Peyer's patch (tissue), 4 donors: Measurements from ENCODE around the gene EIF2S3B. TPM values are rescaled to one million over a fixed set of nuclear protein-coding genes. Genes with fewer than 3 reads are reported as not detected.

Source experiments
- DNase-seq, 3 donors: peaks; one replicate each; pipeline ENCODE4 v3.0.0-alpha.2; 2017 to 2019
- H3K27ac ChIP-seq, 4 donors: fragments of 200-600 bp; sonication (generic); one replicate each; pipeline ENCODE4 v1.5.1; 2016 to 2019
- H3K27me3 ChIP-seq, 2 donors: fragments of 200-600 bp; sonication (generic); one replicate each; pipeline ENCODE4 v1.5.1; 2019
- H3K36me3 ChIP-seq, 3 donors: fragments of 200-600 bp; sonication (generic); one replicate each; pipeline ENCODE4 v1.5.1; 2016 to 2019
- H3K4me1 ChIP-seq, 4 donors: fragments of 200-600 bp; sonication (generic); one replicate each; pipeline ENCODE4 v1.5.1; 2016 to 2019
- H3K4me3 ChIP-seq, 4 donors: fragments of 200-600 bp; sonication (generic); 1 replicate in 3 of 4; 2 replicates in 1 of 4; pipeline ENCODE4 v1.5.1; 2016 to 2019; ENCODE audit warnings: mild to moderate bottlenecking in 1 of 4
- H3K9me3 ChIP-seq, 4 donors: fragments of 200-600 bp; sonication (generic); one replicate each; pipeline ENCODE4 v1.5.1; 2016 to 2019; ENCODE audit warnings: mild to moderate bottlenecking in 1 of 4
- CTCF ChIP-seq, 6 experiments: fragments of 450-650 bp in 4 of 6; fragments of 200-600 bp in 2 of 6; sonication (generic) in 1 of 6; IDR thresholded peaks; one replicate each; pipeline ENCODE4 v1.5.1; 2017 to 2019; ENCODE audit warnings: antibody characterized with exemption in 6 of 6, mild to moderate bottlenecking in 3 of 6, moderate library complexity in 1 of 6
- POLR2A ChIP-seq, 2 donors: fragments of 450-650 bp; IDR thresholded peaks; one replicate each; pipeline ENCODE4 v1.5.1; 2017; ENCODE audit warnings: antibody characterized with exemption in 2 of 2, mild to moderate bottlenecking in 2 of 2, moderate library complexity in 2 of 2
- total RNA-seq, 4 donors: library from RNA; depleted of rRNA; stranded (reverse); fragments of >200 nt; gene quantifications; one replicate each; pipeline ENCODE4 v1.1.0, GENCODE V29; 2016

EIF2S3B gene
- total RNA-seq, 4 donors from 2014 or later = 1.5 to 1.7 TPM; not detected in 2

DNA sequence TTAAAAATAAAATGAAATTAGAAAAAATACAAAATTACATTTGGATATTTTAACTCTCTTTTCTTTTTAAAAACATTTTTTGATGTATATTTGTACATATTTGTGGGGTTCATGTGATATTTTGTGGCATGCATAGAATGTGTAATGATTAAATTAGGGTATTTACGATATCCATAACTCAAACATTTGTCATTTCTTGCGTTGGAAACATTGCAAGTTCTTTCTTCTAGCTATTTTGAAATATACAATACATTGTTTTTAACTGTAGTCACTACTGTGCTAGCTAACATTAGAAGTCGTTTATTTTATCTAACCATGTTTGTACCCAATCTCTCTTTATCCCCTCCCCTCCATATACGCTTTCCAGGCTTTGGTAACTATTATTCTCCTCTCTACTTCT lies 13.9 kb upstream of the EIF2S3B start:
- Histone ChIP-seq H3K27me3 (no peaks in the 10 kb centered on the region), H3K9me3 (no peaks in the 10 kb centered on the region), H3K4me1 (no peaks in the 10 kb centered on the region), H3K4me3 (no peak overlapping the region), H3K36me3 (no peaks in the 10 kb centered on the region), H3K27ac (no peak overlapping the region)
- DNase-seq = no peak
- TF ChIP-seq POLR2A (IDR thresholded peaks at IDR 0.05) (no peak), CTCF (IDR thresholded peaks at IDR 0.05) (no peak)

- Histone ChIP-seq H3K9me3 (no peaks in the 10 kb centered on the region), H3K36me3 (no peaks in the 10 kb centered on the region), H3K27me3 (no peaks in the 10 kb centered on the region), H3K4me1 (no peaks in the 10 kb centered on the region), H3K27ac (no peak overlapping the region), H3K4me3 (no peak overlapping the region)
- peak in 1 of 3 donors; percentile 55 for DNase-seq
- TF ChIP-seq CTCF (IDR thresholded peaks at IDR 0.05) (no peak), POLR2A (IDR thresholded peaks at IDR 0.05) (no peak)
Measured at GRCh38 chr12:10497602-10498001, 8.1 kb upstream of the EIF2S3B start.

DNA sequence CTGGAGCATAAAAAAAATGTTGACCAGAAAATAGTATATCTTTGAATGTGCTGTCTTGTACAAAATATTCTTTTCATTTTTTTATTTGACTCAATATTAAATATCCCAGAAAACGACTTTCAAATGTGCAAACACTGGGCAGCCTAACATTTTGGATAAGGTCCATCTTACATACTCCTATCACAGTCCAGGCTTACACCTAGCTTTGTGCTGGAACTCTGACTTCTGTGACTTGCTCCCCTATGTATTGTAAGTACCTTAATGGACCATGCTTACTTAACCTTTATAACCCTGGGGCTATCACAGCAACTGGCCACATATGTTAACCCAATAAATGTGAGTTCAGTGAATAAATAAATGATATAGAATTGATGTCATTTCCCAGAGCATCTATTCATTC lies 7.6 kb upstream of the EIF2S3B start:
- no peak for TF ChIP-seq POLR2A (IDR thresholded peaks at IDR 0.05)
- TF ChIP-seq CTCF (IDR thresholded peaks at IDR 0.05) = no peak
- no peak for DNase-seq
- no peak overlapping the region for H3K27ac ChIP-seq
- H3K9me3 ChIP-seq = no peaks in the 10 kb centered on the region
- H3K4me3 ChIP-seq = no peak overlapping the region
- no peaks in the 10 kb centered on the region for H3K27me3 ChIP-seq
- H3K4me1 ChIP-seq = no peaks in the 10 kb centered on the region
- H3K36me3 ChIP-seq = no peaks in the 10 kb centered on the region

DNA sequence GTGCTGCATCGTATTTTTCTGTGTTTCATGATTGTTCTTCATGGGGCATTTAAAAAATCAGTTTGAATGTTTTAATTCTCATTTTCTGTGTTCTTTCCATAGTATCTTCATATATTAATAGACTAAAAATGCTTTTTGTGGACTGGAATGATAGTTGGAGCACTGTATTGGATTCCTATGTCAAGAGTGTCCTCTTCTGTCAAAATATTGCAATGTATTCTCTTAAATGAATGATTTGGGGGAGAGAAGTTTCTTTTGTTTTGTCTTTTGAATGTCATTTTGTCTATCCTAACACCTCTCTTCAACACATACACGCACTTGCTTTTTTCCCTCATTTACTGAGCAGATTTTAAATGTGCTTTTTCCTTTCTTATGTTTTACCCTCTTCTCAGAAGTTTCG lies 4.7 kb upstream of the EIF2S3B start:
- no peaks in the 10 kb centered on the region for H3K36me3 ChIP-seq
- no peaks in the 10 kb centered on the region for H3K9me3 ChIP-seq
- H3K27me3 ChIP-seq = no peaks in the 10 kb centered on the region
- no peak overlapping the region for H3K27ac ChIP-seq
- TF ChIP-seq POLR2A (IDR thresholded peaks at IDR 0.05) (no peak), CTCF (IDR thresholded peaks at IDR 0.05) (peak in 2 of 6 experiments; percentile 16 to 28)
- H3K4me3 ChIP-seq = no peak overlapping the region
- DNase-seq = no peak
- H3K4me1 ChIP-seq = no peaks in the 10 kb centered on the region

GRCh38 chr12:10503460-10503859 lies 2.2 kb upstream of the EIF2S3B start:
- no peaks in the 10 kb centered on the region for H3K4me1 ChIP-seq
- TF ChIP-seq CTCF (IDR thresholded peaks at IDR 0.05) (no peak), POLR2A (IDR thresholded peaks at IDR 0.05) (no peak)
- no peak for DNase-seq
- H3K27ac ChIP-seq = no peak overlapping the region
- H3K4me3 ChIP-seq = no peak overlapping the region
- no peaks in the 10 kb centered on the region for H3K27me3 ChIP-seq
- no peaks in the 10 kb centered on the region for H3K9me3 ChIP-seq
- H3K36me3 ChIP-seq = no peaks in the 10 kb centered on the region

- no peak for DNase-seq
- no peaks in the 10 kb centered on the region for H3K9me3 ChIP-seq
- TF ChIP-seq CTCF (IDR thresholded peaks at IDR 0.05) (no peak), POLR2A (IDR thresholded peaks at IDR 0.05) (no peak)
- no peak overlapping the region for H3K4me3 ChIP-seq
- H3K27me3 ChIP-seq = no peaks in the 10 kb centered on the region
- no peak overlapping the region for H3K27ac ChIP-seq
- H3K4me1 ChIP-seq = no peaks in the 10 kb centered on the region
- no peaks in the 10 kb centered on the region for H3K36me3 ChIP-seq
Measured at GRCh38 chr12:10511756-10512355, 6.2 kb downstream of the EIF2S3B start.
